Loucy (cell line): ENCODE results near the gene NPDC1.
"Not testable (repeated sequence)": the region's sequence is repeated elsewhere in the genome, so short reads cannot be mapped to it uniquely, and the experiment has no call there.

ENCODE experiments used
- H2AFZ ChIP-seq: fragments of 200-600 bp; sonication (generic); 2 replicates; pipeline ENCODE4 v1.6.0; 2016; ENCODE audit warnings: antibody characterized with exemption, mild to moderate bottlenecking, low read length, moderate library complexity
- H3F3A ChIP-seq: fragments of 200-600 bp; 2 replicates; pipeline ENCODE4 v1.6.0; 2016; ENCODE audit warnings: antibody characterized with exemption, low read depth, mild to moderate bottlenecking
- H3K27me3 ChIP-seq: fragments of 200-600 bp; sonication (generic); 2 replicates; pipeline ENCODE4 v1.6.1; 2014; ENCODE audit warnings: low read length, mild to moderate bottlenecking; ENCODE audit not compliant: insufficient read depth, poor library complexity, severe bottlenecking
- H3K36me3 ChIP-seq: fragments of 200-600 bp; sonication (generic); 2 replicates; pipeline ENCODE4 v1.6.1; 2016; ENCODE audit warnings: low read length; ENCODE audit not compliant: insufficient read depth
- H3K4me1 ChIP-seq: fragments of 200-600 bp; sonication (generic); 2 replicates; pipeline ENCODE4 v1.5.1; 2014; ENCODE audit warnings: low read length, mild to moderate bottlenecking; ENCODE audit not compliant: insufficient read depth, poor library complexity, severe bottlenecking
- H3K4me2 ChIP-seq: fragments of 200-600 bp; sonication (generic); 2 replicates; pipeline ENCODE4 v1.6.0; 2014; ENCODE audit warnings: antibody characterized with exemption, low read length, low read depth, mild to moderate bottlenecking; ENCODE audit not compliant: poor library complexity, severe bottlenecking
- H3K4me3 ChIP-seq: fragments of 200-600 bp; sonication (generic); 2 replicates; pipeline ENCODE4 v1.5.1; 2014; ENCODE audit warnings: low read length, mild to moderate bottlenecking, mixed read lengths; ENCODE audit not compliant: poor library complexity, severe bottlenecking
- H3K79me2 ChIP-seq: fragments of 200-600 bp; sonication (generic); 2 replicates; pipeline ENCODE4 v1.6.1; 2014; ENCODE audit warnings: low read length; ENCODE audit not compliant: insufficient read depth
- H3K9ac ChIP-seq: fragments of 200-600 bp; sonication (generic); 2 replicates; pipeline ENCODE4 v1.6.0; 2014; ENCODE audit warnings: mild to moderate bottlenecking, low read depth, low read length, moderate library complexity; ENCODE audit not compliant: poor library complexity, severe bottlenecking
- H3K9me2 ChIP-seq: fragments of 200-600 bp; sonication (generic); replicated peaks from 2 replicates; pipeline ENCODE4 v1.6.1; 2016; ENCODE audit warnings: low read depth, low read length, mixed read lengths
- H3K9me3 ChIP-seq: fragments of 200-600 bp; sonication (generic); 2 replicates; pipeline ENCODE4 v1.6.1; 2014; ENCODE audit warnings: mild to moderate bottlenecking, antibody characterized with exemption, low read length, low read depth; ENCODE audit not compliant: insufficient read depth
- H4K20me1 ChIP-seq: fragments of 200-600 bp; sonication (generic); 2 replicates; pipeline ENCODE4 v1.6.0; 2014; ENCODE audit warnings: antibody characterized with exemption, low read length, mild to moderate bottlenecking; ENCODE audit not compliant: insufficient read depth, poor library complexity, severe bottlenecking
- EZH2phosphoT487 ChIP-seq: fragments of 200-600 bp; IDR thresholded peaks from 2 replicates; pipeline ENCODE4 v1.6.1; 2018; ENCODE audit warnings: antibody characterized with exemption, mild to moderate bottlenecking, moderate library complexity, borderline replicate concordance
- TF ChIP-seq, protein P1 (sequence below): fragments of 200-600 bp; sonication (generic); conservative IDR thresholded peaks from 2 replicates; pipeline ENCODE4 v1.5.1; 2014; ENCODE audit warnings: mild to moderate bottlenecking, antibody characterized with exemption, low read length

NPDC1 gene

DNA sequence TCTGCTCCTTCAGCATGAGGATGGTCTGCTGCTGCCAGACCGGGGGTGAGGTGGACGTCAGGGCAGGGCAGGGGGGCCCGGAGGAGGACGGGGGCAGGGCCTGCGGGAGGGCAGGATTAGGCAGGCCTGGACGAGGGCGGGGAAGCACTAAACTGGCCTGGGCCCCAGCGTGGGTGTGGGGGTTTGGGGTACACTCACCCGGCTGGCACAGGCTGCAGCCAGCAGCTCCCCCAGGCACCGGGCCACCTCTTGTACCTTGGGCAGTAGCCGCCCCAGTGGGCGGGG, 18.8 kb upstream of the NPDC1 start:
- peaks cover 43% of the 10 kb centered on the region for H3K79me2 ChIP-seq
- TF ChIP-seq, protein P1, sequence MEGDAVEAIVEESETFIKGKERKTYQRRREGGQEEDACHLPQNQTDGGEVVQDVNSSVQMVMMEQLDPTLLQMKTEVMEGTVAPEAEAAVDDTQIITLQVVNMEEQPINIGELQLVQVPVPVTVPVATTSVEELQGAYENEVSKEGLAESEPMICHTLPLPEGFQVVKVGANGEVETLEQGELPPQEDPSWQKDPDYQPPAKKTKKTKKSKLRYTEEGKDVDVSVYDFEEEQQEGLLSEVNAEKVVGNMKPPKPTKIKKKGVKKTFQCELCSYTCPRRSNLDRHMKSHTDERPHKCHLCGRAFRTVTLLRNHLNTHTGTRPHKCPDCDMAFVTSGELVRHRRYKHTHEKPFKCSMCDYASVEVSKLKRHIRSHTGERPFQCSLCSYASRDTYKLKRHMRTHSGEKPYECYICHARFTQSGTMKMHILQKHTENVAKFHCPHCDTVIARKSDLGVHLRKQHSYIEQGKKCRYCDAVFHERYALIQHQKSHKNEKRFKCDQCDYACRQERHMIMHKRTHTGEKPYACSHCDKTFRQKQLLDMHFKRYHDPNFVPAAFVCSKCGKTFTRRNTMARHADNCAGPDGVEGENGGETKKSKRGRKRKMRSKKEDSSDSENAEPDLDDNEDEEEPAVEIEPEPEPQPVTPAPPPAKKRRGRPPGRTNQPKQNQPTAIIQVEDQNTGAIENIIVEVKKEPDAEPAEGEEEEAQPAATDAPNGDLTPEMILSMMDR, result no peak
- TF ChIP-seq EZH2phosphoT487, result no peak
- no peak overlapping the region for H2AFZ ChIP-seq
- H3K9me3 ChIP-seq, result no peaks in the 10 kb centered on the region
- no peak overlapping the region for H3K4me2 ChIP-seq
- peaks cover 14% of the 10 kb centered on the region for H3K4me1 ChIP-seq
- peaks cover 36% of the 10 kb centered on the region for H4K20me1 ChIP-seq
- H3K27me3 ChIP-seq, result no peaks in the 10 kb centered on the region
- H3F3A ChIP-seq, result peaks cover 3% of the 10 kb centered on the region; the same call in 1 of the 2 replicates
- H3K9ac ChIP-seq, result no peak overlapping the region
- H3K4me3 ChIP-seq, result no peak overlapping the region
- no peaks in the 10 kb centered on the region for H3K9me2 ChIP-seq
- H3K36me3 ChIP-seq, result peaks cover 9% of the 10 kb centered on the region; the same call in 1 of the 2 replicates

GRCh38 chr9:137064027-137064879, 18.3 kb upstream of the NPDC1 start:
- Histone ChIP-seq H2AFZ (no peak overlapping the region), H3K4me2 (no peak overlapping the region), H3K9me2 (no peaks in the 10 kb centered on the region), H3K9me3 (no peaks in the 10 kb centered on the region), H3K4me3 (no peak overlapping the region), H4K20me1 (peaks cover 31% of the 10 kb centered on the region), H3K79me2 (peaks cover 37% of the 10 kb centered on the region), H3K9ac (no peak overlapping the region), H3K4me1 (peaks cover 14% of the 10 kb centered on the region), H3K27me3 (no peaks in the 10 kb centered on the region), H3F3A (peaks cover 3% of the 10 kb centered on the region; the same call in 1 of the 2 replicates), H3K36me3 (peaks cover 9% of the 10 kb centered on the region; the same call in 1 of the 2 replicates)
- TF ChIP-seq, protein P1, result peak; percentile 80
- no peak for TF ChIP-seq EZH2phosphoT487

- Histone ChIP-seq H4K20me1 (peaks cover 23% of the 10 kb centered on the region), H3F3A (peaks cover 3% of the 10 kb centered on the region; the same call in 1 of the 2 replicates), H3K9me3 (no peaks in the 10 kb centered on the region), H2AFZ (no peak overlapping the region), H3K4me2 (no peak overlapping the region), H3K4me3 (no peak overlapping the region), H3K79me2 (peaks cover 30% of the 10 kb centered on the region), H3K36me3 (peaks cover 9% of the 10 kb centered on the region; the same call in 1 of the 2 replicates), H3K27me3 (no peaks in the 10 kb centered on the region), H3K9me2 (no peaks in the 10 kb centered on the region), H3K9ac (no peak overlapping the region), H3K4me1 (peaks cover 10% of the 10 kb centered on the region)
- TF ChIP-seq, protein P1, result no peak
- no peak for TF ChIP-seq EZH2phosphoT487
Observed at GRCh38 chr9:137063311-137064026, 17.5 kb upstream of the NPDC1 start.

- not testable (repeated sequence) for H3K9me3 ChIP-seq, H3K9ac ChIP-seq, H3K4me3 ChIP-seq, H3K9me2 ChIP-seq, H3K36me3 ChIP-seq, H3F3A ChIP-seq, H3K4me1 ChIP-seq, H2AFZ ChIP-seq, H3K27me3 ChIP-seq, H3K4me2 ChIP-seq
- Histone ChIP-seq H4K20me1 (peaks cover 18% of the 10 kb centered on the region), H3K79me2 (peaks cover 23% of the 10 kb centered on the region)
Observed at GRCh38 chr9:137062798-137063197, 16.8 kb upstream of the NPDC1 start.
